IPS-NIHi7 (cell line): ENCODE data around the gene HEMGN.
A peak's percentile ranks its signal among the peaks of the same experiment; 100 is the strongest.
"Not testable (repeated sequence)": the region's sequence is repeated elsewhere in the genome, so short reads cannot be mapped to it uniquely, and the experiment has no call there.

Experiments used
- DNase-seq: peaks from one replicate; pipeline ENCODE4 v3.0.0; 2012; ENCODE audit warnings: mixed read lengths; ENCODE audit errors: extremely low spot score

HEMGN gene

DNA sequence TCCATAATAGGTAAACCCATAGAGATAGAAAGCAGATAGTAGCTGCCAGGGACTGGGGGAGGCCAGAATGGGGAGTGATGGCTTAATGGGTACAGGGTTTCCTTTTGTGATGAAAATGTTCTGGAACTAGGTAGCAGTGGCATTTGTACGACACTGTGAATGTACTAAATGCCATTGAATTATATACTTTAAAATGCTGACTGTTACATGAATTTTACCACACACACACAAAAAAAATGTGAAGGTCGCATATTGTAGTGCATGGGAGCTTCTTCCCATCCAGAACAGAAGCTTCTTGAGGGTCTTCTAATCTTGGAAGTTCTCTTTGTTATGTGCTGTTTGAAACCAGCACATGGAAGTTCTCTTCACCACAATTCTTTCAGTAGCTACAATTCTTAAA is 25.3 kb upstream of the HEMGN start:
- no peak for DNase-seq

DNA sequence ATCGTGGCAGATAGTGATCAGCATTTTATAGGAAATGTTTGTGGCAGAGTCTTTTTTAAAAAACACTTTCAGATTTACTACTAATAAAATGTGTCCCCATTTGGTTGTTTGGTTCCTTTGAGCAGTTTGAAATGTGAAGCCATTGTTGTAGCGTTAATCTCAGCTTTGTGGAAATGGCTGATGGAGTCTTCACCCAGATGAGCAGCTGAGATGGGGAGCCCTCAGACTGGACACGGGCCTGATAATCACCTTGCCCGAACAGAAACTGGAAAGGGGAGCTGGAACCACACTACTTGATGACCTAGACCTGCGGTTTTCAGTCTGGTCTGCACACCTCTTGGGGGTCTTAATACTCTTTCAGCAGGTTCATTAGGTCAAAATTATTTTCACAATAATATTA is 24.6 kb upstream of the HEMGN start:
- DNase-seq: no peak

DNA sequence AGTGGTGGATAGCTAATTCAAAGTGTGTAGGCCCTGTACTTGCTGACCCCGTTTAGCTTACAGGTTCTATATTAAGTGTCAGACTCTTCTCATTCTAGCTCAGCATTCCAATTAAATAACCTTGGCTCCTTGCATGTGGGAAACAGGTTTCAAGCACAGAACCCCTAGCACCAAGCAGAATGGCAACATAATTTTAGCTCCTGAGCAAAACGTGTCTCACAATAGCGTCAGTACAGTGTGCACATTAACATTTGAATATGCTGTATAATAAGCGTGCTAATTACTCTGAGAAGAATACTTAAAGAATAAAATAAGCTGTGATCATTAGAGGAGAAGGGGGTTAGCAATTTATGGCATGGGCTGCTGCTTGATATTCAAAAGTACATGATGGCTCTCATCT is 24.2 kb upstream of the HEMGN start:
- DNase-seq: no peak

DNA sequence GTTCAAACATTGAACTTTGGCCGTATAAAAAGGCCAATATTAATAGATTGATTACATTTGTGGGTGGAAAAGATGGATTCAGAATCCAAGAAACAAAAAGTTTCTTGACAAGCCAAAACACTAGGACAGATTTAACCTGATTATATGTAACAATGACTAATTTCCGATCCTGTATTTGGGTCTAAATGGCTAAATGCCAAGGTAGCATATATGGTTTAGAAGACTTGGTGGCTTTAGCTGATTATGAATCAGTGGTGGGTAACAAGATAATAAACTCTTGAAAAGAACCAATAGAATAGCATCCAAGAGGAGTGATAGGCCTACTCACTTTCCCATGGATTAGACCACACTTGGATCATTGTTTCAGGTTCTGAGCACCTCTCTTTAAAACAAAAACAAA is 23.4 kb upstream of the HEMGN start:
- no peak for DNase-seq

DNA sequence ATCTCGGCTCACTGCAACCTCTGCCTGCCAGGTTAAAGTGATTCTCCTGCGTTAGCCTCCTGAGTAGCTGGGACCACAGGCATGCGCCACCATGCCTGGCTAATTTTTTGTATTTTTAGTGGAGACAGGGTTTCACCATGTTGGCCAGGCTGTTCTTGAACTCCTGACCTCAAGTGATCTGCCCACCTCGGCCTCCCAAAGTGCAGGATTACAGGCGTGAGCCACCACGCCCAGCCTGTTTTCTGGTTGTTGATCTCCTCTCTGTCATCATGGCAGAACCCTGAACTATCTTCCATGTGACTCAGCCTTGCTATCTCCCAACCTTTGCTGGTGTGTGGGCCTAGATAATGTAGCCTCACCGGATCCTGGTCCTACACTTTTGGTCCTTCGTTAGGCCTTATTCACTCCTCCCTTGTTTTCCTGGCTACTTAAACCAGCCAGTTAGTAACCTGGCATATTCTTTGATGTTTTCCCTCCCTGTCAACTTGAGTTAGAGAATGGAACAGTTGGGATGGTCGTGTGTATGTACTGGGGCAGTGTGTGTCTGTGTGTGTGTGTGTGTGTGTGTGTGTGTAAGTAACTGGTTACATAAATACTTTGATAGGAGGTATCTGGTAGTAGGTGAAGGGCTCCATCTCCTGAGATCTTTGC is 22.8 kb upstream of the HEMGN start:
- not testable (repeated sequence) for DNase-seq

GRCh38 chr9:97959585-97959984 is 21.6 kb upstream of the HEMGN start:
- no peak for DNase-seq

GRCh38 chr9:97958812-97959511 is 21.0 kb upstream of the HEMGN start:
- no peak for DNase-seq

DNA sequence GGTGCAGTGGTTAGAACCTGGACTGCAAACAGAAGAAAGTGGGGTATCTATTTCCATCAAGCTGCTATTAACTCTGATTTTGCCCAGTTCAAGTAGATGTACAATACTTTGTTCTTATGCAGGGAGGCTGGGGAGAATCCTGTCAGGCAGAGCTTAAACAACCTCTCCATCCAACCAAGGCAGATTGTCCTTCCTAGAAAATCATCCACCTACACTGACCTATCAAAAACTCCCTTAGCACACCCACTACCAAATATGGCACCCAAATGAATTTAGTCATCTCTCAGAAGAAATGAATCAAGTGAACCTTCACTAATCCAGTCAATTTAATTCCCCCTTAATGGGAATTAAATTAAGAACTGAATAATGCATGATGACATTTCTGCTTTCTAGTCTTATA is 18.4 kb upstream of the HEMGN start:
- no peak for DNase-seq

- DNase-seq: peak; percentile 91
These were observed 16.6 kb upstream of the HEMGN start for GRCh38 chr9:97954550-97954989.

GRCh38 chr9:97950873-97951272 is 12.9 kb upstream of the HEMGN start:
- not testable (repeated sequence) for DNase-seq

- not testable (repeated sequence) for DNase-seq
These were observed 9.1 kb upstream of the HEMGN start for GRCh38 chr9:97947094-97947493.

DNA sequence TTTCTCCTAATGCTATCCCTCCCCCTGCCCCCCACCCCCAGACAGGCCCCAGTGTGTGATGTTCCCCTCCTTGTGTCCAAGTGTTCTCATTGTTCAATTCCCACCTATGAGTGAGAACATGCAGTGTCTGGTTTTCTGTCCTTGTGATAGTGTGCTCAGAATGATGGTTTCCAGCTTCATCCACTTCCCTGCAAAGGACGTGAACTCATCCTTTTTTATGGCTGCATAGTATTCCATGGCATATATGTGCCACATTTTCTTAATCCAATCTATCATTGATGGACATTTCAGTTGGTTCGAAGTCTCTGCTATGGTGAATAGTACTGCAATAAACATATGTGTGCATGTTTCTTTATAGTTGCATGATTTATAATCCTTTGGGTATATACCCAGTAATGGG is 7.5 kb upstream of the HEMGN start:
- not testable (repeated sequence) for DNase-seq

GRCh38 chr9:97944612-97945011 is 6.6 kb upstream of the HEMGN start:
- no peak for DNase-seq

DNA sequence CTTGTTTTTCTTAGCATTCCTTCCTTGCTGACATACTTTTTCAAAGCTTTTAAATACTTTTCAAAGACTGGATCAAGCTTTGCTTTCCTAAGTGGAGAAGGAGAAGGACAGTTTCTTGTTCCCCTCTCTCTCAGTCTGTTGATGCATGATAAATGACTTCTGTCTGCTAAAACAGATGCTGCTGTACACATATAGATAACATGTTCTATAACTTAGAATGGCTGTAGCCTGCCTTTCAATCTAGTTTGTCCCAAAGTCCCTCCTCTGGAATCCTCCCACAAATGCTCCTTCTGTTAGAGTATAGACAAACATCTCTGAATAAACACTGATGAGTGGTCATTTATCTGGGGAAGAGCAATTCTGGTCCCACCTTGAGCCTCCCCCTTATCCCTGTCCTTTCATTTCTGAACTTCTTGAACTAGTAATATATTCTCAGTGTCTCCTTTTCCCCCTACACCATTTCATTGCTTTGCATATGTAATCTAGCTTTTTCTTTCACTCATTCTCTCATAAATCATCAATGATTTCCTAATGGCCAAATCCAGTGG is 5.4 kb upstream of the HEMGN start:
- no peak for DNase-seq

DNA sequence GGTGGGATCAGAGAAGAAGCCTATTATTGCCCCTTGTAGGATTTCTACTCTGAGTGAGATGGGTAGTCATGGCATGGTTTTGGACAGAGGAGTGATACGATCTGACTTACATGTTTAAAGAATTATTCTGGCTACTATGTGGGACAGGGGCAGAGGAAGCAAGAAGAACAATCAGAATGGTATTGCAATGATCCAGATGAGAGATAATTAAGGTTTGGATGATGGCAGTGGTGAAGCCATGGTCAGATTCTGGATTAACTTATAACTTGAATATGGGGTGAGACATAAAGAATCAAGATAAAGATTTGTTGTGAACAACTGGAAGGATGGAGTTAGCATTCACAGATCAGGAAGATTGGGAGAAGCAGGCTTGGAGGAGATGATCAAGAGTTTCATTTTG is 3.4 kb upstream of the HEMGN start:
- DNase-seq: no peak

DNA sequence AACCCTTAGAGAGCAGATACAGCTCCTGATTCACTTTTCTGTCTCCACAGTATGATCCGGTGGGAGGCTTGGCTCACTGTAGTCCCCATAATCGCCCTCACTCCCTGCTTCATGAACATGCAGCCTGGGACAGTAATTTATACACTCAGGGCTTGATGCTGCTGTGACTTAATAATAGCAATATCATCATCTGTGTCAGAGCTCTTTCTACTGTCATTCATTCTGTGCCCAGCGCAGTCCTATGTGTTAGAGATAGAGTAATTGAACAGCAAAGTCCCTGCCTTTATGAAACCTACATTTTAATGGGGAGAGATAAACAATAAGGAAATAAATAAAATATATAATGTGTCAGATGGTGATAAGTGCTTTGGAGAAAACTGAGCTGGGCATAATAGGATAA is 2.8 kb upstream of the HEMGN start:
- no peak for DNase-seq

DNA sequence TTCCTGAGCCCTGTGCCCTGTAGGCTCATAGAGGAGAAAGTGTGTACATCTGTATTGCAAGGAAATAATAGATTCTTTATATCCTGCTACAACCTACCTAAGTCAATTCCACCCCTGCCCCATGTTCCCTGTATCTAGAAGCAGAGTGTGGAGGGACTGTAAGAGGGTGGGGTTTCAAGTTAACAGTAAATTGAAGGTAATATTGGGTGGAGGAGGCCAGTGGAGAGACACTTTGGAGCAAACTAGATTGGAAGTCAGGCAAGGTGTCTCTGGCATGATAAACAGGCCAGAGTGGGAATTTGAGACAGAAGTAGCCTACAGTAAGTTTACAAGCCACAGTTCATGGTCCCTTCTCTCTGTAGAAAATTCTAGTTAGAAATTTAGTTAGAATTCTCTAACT is 2.3 kb upstream of the HEMGN start:
- no peak for DNase-seq

DNA sequence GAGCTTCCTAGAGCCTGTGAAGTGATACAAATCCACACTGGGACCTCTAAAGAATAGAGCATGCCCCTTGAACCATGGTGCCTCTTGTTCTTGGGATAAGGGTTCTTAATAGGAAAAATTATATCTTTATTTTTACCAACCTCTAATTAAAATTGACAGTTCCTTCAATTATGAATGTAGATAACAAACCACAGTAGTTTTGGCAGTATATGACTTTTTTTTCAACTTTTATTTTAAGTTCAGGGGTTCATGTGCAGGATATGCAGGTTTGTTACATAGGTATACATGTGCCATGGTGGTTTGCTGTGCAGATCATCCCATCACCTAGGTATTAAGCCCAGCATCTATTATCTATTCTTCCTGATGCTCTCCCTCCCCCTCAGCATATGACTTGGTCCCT is 974 bp downstream of the HEMGN start:
- no peak for DNase-seq

DNA sequence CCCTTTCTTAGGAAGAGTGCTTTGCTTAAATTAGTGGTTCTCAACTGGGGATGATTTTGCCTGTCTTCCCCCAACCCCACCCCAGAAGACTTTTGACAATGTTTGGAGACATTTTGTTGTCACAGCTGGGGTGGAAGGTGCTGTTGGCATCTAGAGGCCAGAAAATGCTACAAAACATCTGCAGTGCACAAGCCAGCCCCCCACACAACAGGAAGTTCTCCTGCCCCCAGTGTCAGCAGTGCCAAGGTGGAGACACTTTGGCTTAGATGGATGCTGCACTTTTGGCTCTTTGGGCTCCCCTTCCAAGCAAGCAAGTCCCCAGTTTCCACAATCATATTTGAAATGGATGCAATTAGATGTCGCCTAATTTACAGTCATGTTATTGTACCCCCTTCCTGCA is 2.7 kb downstream of the HEMGN start:
- DNase-seq: no peak

- peak; percentile 16 for DNase-seq
These were observed 3.5 kb downstream of the HEMGN start for GRCh38 chr9:97934321-97935115.

DNA sequence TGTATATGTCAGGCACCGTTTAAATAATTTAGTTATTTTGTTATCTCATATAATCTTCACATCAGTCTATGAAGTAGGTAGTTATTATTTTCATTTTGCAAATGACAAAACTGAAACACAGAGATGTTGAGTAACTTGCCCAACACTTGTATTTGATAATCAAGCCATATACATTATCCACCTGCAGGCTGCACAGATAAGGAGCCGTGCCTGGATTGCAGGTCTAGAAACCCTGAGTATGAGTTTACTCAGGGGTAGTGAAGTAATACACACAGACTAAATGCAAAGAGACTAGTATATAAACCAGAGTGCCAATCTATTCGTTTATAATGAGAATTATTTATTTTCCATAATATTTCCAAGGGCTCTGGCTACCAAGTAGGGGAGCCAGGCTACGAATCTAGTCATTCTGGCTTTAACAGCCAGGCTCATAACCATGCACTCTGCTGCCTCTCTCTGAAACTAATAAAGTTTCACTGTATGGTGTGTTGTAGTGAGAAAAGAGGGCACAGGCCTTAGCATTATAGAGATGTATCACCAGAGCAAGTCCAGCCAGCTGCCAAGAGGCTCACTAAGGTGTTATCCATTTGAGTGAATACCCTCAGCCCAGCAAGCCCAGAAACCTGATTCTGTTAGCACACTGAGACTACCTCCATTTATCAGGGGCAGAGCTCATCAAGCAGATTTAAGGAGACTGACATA is 4.5 kb downstream of the HEMGN start:
- DNase-seq: no peak

DNA sequence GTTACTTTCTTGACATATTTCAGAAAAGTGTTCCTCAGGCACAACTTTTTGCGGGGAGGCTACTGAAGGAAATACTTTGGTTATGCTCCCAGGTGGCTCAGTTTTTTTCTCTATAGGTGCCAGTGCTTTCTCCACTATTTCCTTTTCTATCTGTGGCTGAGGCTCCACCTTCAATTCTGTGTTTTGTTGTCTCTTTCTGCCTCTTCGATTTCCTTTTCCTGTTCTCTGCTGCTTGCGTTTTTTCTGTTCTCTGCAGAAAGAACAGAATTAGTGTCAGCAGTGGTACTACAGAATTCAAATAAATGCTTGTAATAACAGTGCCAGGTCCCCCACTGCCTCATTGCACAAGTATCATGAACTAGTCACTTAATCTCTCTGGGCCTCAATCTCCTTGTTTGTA is 7.0 kb downstream of the HEMGN start:
- DNase-seq: no peak
